Measurements from ENCODE around the gene TTC23.

DNA sequence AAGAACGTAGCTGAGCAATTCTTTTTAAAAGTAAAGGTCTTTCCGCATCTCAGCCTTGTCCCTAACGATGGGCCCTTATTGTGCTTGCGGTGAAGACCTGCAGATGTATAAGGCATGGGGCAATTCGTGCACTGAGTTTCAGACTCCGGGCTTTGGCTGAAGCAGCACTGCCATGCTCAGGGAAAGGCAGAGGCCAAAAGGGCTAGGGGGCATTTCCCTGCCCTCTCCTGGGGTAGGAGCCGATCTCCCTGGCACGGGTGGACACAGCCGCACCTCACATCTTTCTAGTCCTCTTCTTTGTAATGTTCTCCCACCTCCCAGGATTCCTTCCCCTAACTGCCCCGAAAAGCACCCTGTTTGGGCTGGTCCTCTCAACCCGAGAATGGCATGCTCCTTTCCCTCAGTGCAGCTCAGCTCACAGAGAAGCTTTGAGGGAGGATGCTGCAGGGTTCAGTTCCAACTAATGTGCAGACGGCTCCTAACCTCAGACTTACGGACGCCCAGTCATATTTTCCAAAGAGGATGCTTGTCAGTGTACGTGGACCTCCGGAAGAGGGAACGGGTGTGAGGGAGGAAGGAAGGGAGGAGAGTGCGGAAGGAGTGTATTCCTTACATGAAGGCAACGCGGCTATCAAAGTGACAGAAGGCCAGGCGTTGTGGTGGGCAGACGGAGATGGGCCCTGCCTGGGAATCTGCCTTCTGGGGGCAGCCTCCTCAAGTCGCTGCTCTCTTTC lies 83.3 kb downstream of the TTC23 start:
- TF ChIP-seq, protein P1, sequence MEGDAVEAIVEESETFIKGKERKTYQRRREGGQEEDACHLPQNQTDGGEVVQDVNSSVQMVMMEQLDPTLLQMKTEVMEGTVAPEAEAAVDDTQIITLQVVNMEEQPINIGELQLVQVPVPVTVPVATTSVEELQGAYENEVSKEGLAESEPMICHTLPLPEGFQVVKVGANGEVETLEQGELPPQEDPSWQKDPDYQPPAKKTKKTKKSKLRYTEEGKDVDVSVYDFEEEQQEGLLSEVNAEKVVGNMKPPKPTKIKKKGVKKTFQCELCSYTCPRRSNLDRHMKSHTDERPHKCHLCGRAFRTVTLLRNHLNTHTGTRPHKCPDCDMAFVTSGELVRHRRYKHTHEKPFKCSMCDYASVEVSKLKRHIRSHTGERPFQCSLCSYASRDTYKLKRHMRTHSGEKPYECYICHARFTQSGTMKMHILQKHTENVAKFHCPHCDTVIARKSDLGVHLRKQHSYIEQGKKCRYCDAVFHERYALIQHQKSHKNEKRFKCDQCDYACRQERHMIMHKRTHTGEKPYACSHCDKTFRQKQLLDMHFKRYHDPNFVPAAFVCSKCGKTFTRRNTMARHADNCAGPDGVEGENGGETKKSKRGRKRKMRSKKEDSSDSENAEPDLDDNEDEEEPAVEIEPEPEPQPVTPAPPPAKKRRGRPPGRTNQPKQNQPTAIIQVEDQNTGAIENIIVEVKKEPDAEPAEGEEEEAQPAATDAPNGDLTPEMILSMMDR (IDR thresholded peaks at IDR 0.05) = no peak
- TF ChIP-seq POLR2A (IDR thresholded peaks at IDR 0.05; ENCODE audit: low read length) = no peak
- TF ChIP-seq, protein P2, sequence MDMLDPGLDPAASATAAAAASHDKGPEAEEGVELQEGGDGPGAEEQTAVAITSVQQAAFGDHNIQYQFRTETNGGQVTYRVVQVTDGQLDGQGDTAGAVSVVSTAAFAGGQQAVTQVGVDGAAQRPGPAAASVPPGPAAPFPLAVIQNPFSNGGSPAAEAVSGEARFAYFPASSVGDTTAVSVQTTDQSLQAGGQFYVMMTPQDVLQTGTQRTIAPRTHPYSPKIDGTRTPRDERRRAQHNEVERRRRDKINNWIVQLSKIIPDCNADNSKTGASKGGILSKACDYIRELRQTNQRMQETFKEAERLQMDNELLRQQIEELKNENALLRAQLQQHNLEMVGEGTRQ (IDR thresholded peaks at IDR 0.05) = no peak
- no peak for TF ChIP-seq SMC3 (IDR thresholded peaks at IDR 0.05)
- TF ChIP-seq POLR2AphosphoS2 (conservative IDR thresholded peaks at IDR 0.05; ENCODE audit: low read length) = no peak

Data from A549 (cell line).